Smooth muscle cell of the umbilical artery (primary cell): ENCODE results near the gene CRYAB. TPM values are rescaled to one million over a fixed set of nuclear protein-coding genes. Genes with fewer than 3 reads are reported as not detected.

ENCODE experiments used
- total RNA-seq: library from RNA; depleted of rRNA; stranded (reverse); fragments of >200 nt; gene quantifications from 2 replicates; pipeline ENCODE4 v1.2.3, GENCODE V29; 2014

Gene CRYAB
- 3.0 and 6.0 TPM in 2 replicates for total RNA-seq

DNA sequence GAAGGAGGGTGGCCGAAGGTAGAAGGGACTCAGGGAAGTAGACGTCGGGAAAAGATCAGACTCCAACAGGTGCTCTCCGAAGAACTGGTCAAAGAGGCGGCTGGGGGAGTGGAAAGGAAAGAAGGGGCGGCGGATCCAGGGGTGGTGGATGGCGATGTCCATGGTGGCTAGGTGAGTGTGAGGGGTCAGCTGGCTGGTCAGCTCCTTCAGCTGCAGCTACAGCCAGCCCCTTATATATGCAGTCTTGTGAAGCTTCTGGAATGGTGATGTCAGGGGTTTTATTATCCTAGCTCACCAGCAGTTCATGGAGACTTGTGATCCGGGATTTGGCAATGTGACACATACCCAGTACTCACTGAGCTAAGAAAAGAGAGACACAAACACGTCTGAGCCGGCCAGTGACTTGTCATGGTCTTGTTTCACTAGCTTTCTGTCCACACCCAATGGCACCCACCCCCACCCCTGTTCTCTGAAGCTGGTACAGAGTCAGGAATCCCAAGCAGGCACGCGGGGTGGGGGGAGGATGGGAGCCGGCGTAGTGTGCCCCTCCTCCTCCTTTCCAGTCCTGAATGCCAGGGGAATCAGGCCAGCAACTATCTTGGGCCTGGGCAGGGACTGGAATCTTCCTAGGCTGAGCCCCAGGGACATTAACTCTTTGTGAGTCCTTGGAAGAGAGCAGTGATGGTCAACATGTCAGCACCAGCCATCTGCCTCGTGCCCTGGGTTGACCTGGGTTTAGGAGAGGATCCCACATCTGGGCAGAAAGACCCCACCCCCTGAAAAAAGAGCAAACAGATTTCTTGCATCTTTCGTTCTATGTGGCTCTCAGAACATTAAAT, at the start of gene CRYAB:
Gene CRYAB (minus strand): TSS at position 208 of the 839 bp plus-strand sequence. CDS start 46 bp downstream, at position 162.

GRCh38 chr11:111918390-111919256, 7.1 kb upstream of the CRYAB start, which contains the start of gene C11orf52:
C11orf52 (plus strand) TSS chr11:111918913; CDS start chr11:111918973, 60 bp downstream.

GRCh38 chr11:111912535-111912934, 965 bp upstream of the CRYAB start, which contains the start of gene HSPB2:
HSPB2 (plus strand) TSS chr11:111912734; CDS start chr11:111912830, 96 bp downstream.

GRCh38 chr11:111878849-111879636, 32.5 kb downstream of the CRYAB start, which contains the start of the genes CFAP68 and FDXACB1:
CFAP68 (plus strand) TSS chr11:111879541; CDS start chr11:111879561, 20 bp downstream.
FDXACB1 (minus strand) TSS chr11:111879165; CDS start chr11:111879132, 33 bp downstream.

GRCh38 chr11:111870886-111871692, 40.5 kb downstream of the CRYAB start, which contains the start of gene ALG9:
ALG9 (minus strand) TSS chr11:111871581; CDS start chr11:111871482, 99 bp downstream.

Other genes starting within 250 kb of the CRYAB start
- 29.7 and 40.3 TPM in 2 replicates for gene PPP2R1B, start 145.4 kb downstream of the CRYAB start, total RNA-seq
- 32.8 and 40.4 TPM in 2 replicates for gene ALG9, start 40.2 kb downstream of the CRYAB start, total RNA-seq
- 2.6 and 2.7 TPM in 2 replicates for gene FDXACB1, start 32.6 kb downstream of the CRYAB start, total RNA-seq
- gene CFAP68, start 32.2 kb downstream of the CRYAB start, total RNA-seq: 8.1 and 8.6 TPM in 2 replicates
- gene HSPB2, start 964 bp upstream of the CRYAB start, total RNA-seq: under 0.01 and 0.14 TPM in 2 replicates
- not detected in 2 replicates for gene C11orf52, start 7.1 kb upstream of the CRYAB start, total RNA-seq
- gene DIXDC1, start 25.6 kb upstream of the CRYAB start, total RNA-seq: 13.7 and 16.3 TPM in 2 replicates
- 37.4 and 43.2 TPM in 2 replicates for gene DLAT, start 113.6 kb upstream of the CRYAB start, total RNA-seq
- gene PIH1D2, start 162.2 kb upstream of the CRYAB start, total RNA-seq: 0.69 and 1.2 TPM in 2 replicates
- gene NKAPD1, start 162.5 kb upstream of the CRYAB start, total RNA-seq: 21.1 and 22.6 TPM in 2 replicates
- gene TIMM8B, start 175.0 kb upstream of the CRYAB start, total RNA-seq: 16.6 and 30.9 TPM in 2 replicates
- gene SDHD, start 175.1 kb upstream of the CRYAB start, total RNA-seq: 107 and 111 TPM in 2 replicates